ENCODE data around the gene INPP5E.

DNA sequence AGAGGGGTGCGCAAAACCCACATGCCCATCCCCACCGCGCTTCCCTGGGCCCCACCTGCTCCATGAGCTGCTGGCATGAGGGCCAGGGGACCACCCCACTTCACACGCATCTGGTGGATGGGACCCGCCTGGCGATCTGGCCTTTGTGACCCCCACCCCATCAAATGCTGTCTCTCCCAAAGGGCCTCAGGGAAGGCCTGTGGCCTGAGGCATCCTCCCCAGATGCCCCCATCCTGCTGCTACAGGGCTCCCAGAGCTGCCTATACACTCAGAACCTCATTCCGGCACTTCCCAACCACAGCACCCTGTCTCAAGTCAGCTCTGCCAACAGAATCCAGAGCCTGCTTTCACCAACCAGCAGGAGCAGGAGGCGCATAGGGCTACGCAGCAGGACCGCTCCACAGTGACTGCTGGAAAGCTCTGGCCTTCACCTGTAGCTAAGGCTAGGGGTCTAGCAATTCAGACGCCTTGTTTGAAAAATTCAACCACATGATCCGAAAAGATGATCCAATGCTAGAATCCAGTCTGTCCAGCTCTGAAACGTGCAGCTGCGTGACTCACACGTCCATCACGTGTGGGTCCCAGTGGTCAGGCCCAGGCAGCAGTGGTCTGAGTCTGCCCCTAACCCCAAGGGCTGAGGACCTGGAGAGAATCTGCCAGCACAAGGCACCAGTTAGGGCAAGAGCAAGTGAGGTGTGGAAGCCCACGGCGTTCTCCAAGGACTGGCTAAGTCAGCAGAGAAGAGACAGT lies 38.3 kb downstream of the INPP5E start:
- TF ChIP-seq, protein P1, sequence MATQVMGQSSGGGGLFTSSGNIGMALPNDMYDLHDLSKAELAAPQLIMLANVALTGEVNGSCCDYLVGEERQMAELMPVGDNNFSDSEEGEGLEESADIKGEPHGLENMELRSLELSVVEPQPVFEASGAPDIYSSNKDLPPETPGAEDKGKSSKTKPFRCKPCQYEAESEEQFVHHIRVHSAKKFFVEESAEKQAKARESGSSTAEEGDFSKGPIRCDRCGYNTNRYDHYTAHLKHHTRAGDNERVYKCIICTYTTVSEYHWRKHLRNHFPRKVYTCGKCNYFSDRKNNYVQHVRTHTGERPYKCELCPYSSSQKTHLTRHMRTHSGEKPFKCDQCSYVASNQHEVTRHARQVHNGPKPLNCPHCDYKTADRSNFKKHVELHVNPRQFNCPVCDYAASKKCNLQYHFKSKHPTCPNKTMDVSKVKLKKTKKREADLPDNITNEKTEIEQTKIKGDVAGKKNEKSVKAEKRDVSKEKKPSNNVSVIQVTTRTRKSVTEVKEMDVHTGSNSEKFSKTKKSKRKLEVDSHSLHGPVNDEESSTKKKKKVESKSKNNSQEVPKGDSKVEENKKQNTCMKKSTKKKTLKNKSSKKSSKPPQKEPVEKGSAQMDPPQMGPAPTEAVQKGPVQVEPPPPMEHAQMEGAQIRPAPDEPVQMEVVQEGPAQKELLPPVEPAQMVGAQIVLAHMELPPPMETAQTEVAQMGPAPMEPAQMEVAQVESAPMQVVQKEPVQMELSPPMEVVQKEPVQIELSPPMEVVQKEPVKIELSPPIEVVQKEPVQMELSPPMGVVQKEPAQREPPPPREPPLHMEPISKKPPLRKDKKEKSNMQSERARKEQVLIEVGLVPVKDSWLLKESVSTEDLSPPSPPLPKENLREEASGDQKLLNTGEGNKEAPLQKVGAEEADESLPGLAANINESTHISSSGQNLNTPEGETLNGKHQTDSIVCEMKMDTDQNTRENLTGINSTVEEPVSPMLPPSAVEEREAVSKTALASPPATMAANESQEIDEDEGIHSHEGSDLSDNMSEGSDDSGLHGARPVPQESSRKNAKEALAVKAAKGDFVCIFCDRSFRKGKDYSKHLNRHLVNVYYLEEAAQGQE (IDR thresholded peaks at IDR 0.05; ENCODE audit: insufficient read depth in 1 of 2, low read depth in 2 of 2, low read length in 2 of 2), result no peak
- TF ChIP-seq TAF1 (IDR thresholded peaks at IDR 0.05; ENCODE audit: borderline replicate concordance, insufficient read depth, low read length), result no peak
